Loucy (cell line): ENCODE results near the gene NHLH1.

ENCODE experiments used
- H2AFZ ChIP-seq: fragments of 200-600 bp; sonication (generic); 2 replicates; pipeline ENCODE4 v1.6.0; 2016; ENCODE audit warnings: antibody characterized with exemption, mild to moderate bottlenecking, low read length, moderate library complexity
- H3F3A ChIP-seq: fragments of 200-600 bp; 2 replicates; pipeline ENCODE4 v1.6.0; 2016; ENCODE audit warnings: antibody characterized with exemption, low read depth, mild to moderate bottlenecking
- H3K27me3 ChIP-seq: fragments of 200-600 bp; sonication (generic); 2 replicates; pipeline ENCODE4 v1.6.1; 2014; ENCODE audit warnings: low read length, mild to moderate bottlenecking; ENCODE audit not compliant: insufficient read depth, poor library complexity, severe bottlenecking
- H3K36me3 ChIP-seq: fragments of 200-600 bp; sonication (generic); 2 replicates; pipeline ENCODE4 v1.6.1; 2016; ENCODE audit warnings: low read length; ENCODE audit not compliant: insufficient read depth
- H3K4me1 ChIP-seq: fragments of 200-600 bp; sonication (generic); 2 replicates; pipeline ENCODE4 v1.5.1; 2014; ENCODE audit warnings: low read length, mild to moderate bottlenecking; ENCODE audit not compliant: insufficient read depth, poor library complexity, severe bottlenecking
- H3K4me2 ChIP-seq: fragments of 200-600 bp; sonication (generic); 2 replicates; pipeline ENCODE4 v1.6.0; 2014; ENCODE audit warnings: antibody characterized with exemption, low read length, low read depth, mild to moderate bottlenecking; ENCODE audit not compliant: poor library complexity, severe bottlenecking
- H3K4me3 ChIP-seq: fragments of 200-600 bp; sonication (generic); 2 replicates; pipeline ENCODE4 v1.5.1; 2014; ENCODE audit warnings: low read length, mild to moderate bottlenecking, mixed read lengths; ENCODE audit not compliant: poor library complexity, severe bottlenecking
- H3K79me2 ChIP-seq: fragments of 200-600 bp; sonication (generic); 2 replicates; pipeline ENCODE4 v1.6.1; 2014; ENCODE audit warnings: low read length; ENCODE audit not compliant: insufficient read depth
- H3K9ac ChIP-seq: fragments of 200-600 bp; sonication (generic); 2 replicates; pipeline ENCODE4 v1.6.0; 2014; ENCODE audit warnings: mild to moderate bottlenecking, low read depth, low read length, moderate library complexity; ENCODE audit not compliant: poor library complexity, severe bottlenecking
- H3K9me2 ChIP-seq: fragments of 200-600 bp; sonication (generic); replicated peaks from 2 replicates; pipeline ENCODE4 v1.6.1; 2016; ENCODE audit warnings: low read depth, low read length, mixed read lengths
- H3K9me3 ChIP-seq: fragments of 200-600 bp; sonication (generic); 2 replicates; pipeline ENCODE4 v1.6.1; 2014; ENCODE audit warnings: mild to moderate bottlenecking, antibody characterized with exemption, low read length, low read depth; ENCODE audit not compliant: insufficient read depth
- H4K20me1 ChIP-seq: fragments of 200-600 bp; sonication (generic); 2 replicates; pipeline ENCODE4 v1.6.0; 2014; ENCODE audit warnings: antibody characterized with exemption, low read length, mild to moderate bottlenecking; ENCODE audit not compliant: insufficient read depth, poor library complexity, severe bottlenecking
- EZH2phosphoT487 ChIP-seq: fragments of 200-600 bp; IDR thresholded peaks from 2 replicates; pipeline ENCODE4 v1.6.1; 2018; ENCODE audit warnings: antibody characterized with exemption, mild to moderate bottlenecking, moderate library complexity, borderline replicate concordance
- TF ChIP-seq, protein P1 (sequence below): fragments of 200-600 bp; sonication (generic); conservative IDR thresholded peaks from 2 replicates; pipeline ENCODE4 v1.5.1; 2014; ENCODE audit warnings: mild to moderate bottlenecking, antibody characterized with exemption, low read length

The NHLH1 gene

DNA sequence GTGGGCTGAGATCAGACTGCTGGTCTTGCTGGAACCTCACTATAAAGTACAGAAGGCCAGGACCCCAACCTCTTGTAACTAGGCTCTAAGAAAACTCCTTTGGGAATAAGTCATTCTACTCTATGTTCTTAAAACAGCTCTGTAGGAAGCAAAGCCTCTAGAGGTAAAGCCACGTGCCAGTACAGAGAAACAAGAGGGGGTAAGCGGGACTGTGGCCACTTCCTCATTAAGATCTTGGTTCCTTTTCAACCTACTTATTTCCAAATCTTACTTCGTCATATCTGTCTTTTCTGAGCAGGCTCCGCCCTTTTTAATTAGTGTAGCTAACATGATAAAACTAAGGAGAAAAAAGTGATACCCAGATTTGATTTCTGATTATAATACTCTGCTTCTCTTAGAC is 19.9 kb upstream of the NHLH1 start:
- H3K4me2 ChIP-seq, result peak overlapping the region; percentile 18
- no peak overlapping the region for H3K4me3 ChIP-seq
- H3F3A ChIP-seq, result no peaks in the 10 kb centered on the region
- no peaks in the 10 kb centered on the region for H3K9me3 ChIP-seq
- H3K27me3 ChIP-seq, result no peaks in the 10 kb centered on the region
- TF ChIP-seq, protein P1, sequence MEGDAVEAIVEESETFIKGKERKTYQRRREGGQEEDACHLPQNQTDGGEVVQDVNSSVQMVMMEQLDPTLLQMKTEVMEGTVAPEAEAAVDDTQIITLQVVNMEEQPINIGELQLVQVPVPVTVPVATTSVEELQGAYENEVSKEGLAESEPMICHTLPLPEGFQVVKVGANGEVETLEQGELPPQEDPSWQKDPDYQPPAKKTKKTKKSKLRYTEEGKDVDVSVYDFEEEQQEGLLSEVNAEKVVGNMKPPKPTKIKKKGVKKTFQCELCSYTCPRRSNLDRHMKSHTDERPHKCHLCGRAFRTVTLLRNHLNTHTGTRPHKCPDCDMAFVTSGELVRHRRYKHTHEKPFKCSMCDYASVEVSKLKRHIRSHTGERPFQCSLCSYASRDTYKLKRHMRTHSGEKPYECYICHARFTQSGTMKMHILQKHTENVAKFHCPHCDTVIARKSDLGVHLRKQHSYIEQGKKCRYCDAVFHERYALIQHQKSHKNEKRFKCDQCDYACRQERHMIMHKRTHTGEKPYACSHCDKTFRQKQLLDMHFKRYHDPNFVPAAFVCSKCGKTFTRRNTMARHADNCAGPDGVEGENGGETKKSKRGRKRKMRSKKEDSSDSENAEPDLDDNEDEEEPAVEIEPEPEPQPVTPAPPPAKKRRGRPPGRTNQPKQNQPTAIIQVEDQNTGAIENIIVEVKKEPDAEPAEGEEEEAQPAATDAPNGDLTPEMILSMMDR, result no peak
- no peak for TF ChIP-seq EZH2phosphoT487
- H3K79me2 ChIP-seq, result peaks cover 48% of the 10 kb centered on the region
- no peaks in the 10 kb centered on the region for H3K9me2 ChIP-seq
- H3K4me1 ChIP-seq, result peaks cover 21% of the 10 kb centered on the region
- H3K9ac ChIP-seq, result no peak overlapping the region
- peaks cover 37% of the 10 kb centered on the region; the same call in 1 of the 2 replicates for H3K36me3 ChIP-seq
- no peak overlapping the region for H2AFZ ChIP-seq
- peaks cover 9% of the 10 kb centered on the region for H4K20me1 ChIP-seq

DNA sequence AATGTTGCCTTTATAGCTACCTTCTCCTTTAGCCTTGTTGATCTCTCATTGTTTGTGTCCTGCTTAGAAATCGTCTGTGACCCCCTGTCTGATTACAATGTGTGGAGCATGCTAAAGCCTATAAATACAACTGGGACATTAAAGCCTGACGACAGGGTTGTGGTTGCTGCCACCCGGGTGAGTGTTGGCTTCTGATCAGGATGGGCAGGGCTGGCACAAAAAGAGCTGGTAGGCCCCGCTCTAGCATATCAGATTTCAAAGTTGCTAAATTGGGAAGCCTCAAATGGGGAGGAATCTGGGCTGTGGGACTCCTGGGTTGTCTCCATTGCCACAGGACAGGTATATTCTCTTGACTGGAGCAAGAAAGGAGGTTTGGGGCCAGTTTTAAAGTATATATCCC is 15.2 kb upstream of the NHLH1 start:
- Histone ChIP-seq H4K20me1 (no peaks in the 10 kb centered on the region), H3K9me2 (no peaks in the 10 kb centered on the region), H2AFZ (no peak overlapping the region), H3K4me1 (no peaks in the 10 kb centered on the region), H3K27me3 (no peaks in the 10 kb centered on the region), H3K79me2 (peaks cover 4% of the 10 kb centered on the region; the same call in 1 of the 2 replicates), H3K4me3 (no peak overlapping the region), H3K36me3 (peaks cover 83% of the 10 kb centered on the region; the same call in 1 of the 2 replicates), H3F3A (no peaks in the 10 kb centered on the region), H3K9ac (no peak overlapping the region), H3K9me3 (no peaks in the 10 kb centered on the region), H3K4me2 (no peak overlapping the region)
- TF ChIP-seq, protein P1, result no peak
- no peak for TF ChIP-seq EZH2phosphoT487

DNA sequence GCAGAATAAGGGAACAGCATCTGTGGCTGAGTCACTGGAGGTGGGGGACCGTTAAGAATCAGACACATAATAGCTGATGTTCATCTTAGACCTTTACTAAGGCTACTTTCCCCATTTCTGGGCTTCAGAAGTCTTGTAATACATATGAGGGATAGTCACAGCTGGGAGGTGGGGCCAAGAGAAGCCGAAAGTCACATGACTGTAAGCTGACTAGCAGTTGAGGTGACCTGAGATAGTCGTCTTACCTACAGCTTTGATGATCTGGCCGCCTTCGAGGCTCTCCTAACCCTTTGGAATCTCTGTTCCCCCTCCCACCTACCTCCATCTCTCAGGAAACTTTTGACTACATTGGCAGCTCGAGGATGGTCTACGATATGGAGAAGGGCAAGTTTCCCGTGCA is 14.3 kb upstream of the NHLH1 start:
- 0 out of 2 replicates have a peak, but pooled peaks cover 3% of the 10 kb centered on the region for H3K79me2 ChIP-seq
- no peaks in the 10 kb centered on the region for H3K9me3 ChIP-seq
- no peak overlapping the region for H3K4me3 ChIP-seq
- H3K36me3 ChIP-seq, result peaks cover 90% of the 10 kb centered on the region; the same call in 1 of the 2 replicates
- no peak overlapping the region for H2AFZ ChIP-seq
- H3K4me2 ChIP-seq, result no peak overlapping the region
- no peak overlapping the region for H3K9ac ChIP-seq
- H3K27me3 ChIP-seq, result no peaks in the 10 kb centered on the region
- no peak for TF ChIP-seq EZH2phosphoT487
- TF ChIP-seq, protein P1, result no peak
- H3K9me2 ChIP-seq, result no peaks in the 10 kb centered on the region
- H3K4me1 ChIP-seq, result no peaks in the 10 kb centered on the region
- H3F3A ChIP-seq, result no peaks in the 10 kb centered on the region
- H4K20me1 ChIP-seq, result no peaks in the 10 kb centered on the region
